Activated CD4-positive, alpha-beta T cell treated with anti-CD3 and anti-CD28 coated beads for 24 hours (primary cell): ENCODE results near the gene OR52N4.
"Not testable (repeated sequence)": the region's sequence is repeated elsewhere in the genome, so short reads cannot be mapped to it uniquely, and the experiment has no call there.

Experiments
- DNase-seq, 2 donors: peaks; one replicate each; pipeline ENCODE4 v3.0.0-alpha.2; 2020; ENCODE audit warnings: low read depth in 2 of 2

The OR52N4 gene

DNA sequence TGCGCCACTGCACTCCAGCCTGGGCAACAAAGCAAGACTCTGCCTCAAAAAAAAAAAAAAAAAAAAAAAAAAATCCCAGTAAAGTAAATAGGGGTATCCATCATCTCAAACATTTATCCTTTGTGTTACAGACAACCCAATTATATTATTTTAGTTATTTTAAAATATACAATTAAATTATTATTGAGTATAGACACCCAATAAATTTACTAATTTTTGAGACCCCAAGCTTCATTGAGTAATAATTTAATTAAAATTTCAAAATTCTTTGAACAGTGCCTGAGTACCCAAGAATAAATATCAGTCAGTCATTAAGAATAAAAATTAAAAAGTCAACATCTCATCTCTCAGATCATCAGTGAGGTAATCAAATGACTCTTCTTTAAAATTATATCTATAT is at the start of gene OR52N4:
TSS of gene OR52N4 (plus strand) at position 301 of the 400 bp plus-strand sequence. CDS start 498 bp downstream, outside the sequence.
- DNase-seq: no peak

DNA sequence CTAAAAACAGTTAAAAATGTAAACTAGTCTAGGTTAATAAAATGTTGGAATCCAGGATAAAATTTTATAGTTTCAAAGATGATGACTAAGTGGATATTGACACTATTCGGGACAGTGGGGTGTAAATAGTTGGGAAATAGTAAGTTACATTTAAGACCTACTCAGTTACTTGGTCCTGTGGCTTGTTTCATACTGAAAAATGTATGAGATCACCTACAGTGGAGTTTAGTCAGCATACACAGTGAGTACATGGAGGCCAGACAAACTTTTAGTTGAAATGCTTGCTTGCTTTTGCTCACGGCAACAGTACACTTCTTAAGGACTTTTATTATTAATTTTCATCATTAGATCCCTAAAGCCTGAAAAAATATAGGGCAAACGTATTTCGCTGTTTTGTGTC is 48.4 kb upstream of the OR52N4 start:
- DNase-seq: no peak

DNA sequence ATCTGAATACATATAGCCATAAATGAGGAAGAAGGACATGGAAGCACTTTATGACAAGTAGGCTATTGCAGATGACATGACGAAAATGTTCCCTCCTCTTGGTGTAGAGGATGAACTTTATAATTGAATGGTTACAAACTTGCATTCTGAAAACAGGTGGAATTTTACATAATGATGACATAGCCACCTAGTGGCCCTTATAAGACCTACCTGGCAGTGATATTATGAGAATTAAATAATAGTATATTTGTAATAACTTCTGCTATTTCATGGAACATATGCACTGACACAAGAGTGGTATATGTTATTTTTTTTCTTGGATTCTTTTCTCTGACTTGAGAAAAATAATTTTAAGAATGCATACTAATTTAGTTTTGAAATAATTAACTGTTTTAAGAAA is 41.5 kb upstream of the OR52N4 start:
- DNase-seq: no peak

DNA sequence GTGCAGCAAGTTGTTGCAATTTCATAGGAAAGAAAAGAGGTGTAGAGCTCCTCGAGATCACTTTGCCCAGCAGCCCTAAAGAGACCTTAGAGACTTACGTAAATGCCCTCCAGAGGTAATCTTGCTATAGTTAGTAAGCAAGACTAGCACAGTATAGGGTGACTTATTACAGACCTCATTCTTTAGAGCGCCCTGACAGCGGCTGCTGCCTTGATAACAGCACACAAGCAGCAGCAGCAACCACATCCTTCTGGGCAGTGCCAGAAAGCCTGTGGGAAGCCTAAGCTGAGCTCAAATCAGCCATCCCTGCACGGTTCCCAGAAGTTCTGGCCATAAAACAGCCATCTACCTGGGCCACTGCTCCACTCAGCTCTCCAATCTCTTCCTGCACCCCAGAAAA is 40.3 kb upstream of the OR52N4 start:
- DNase-seq: no peak

DNA sequence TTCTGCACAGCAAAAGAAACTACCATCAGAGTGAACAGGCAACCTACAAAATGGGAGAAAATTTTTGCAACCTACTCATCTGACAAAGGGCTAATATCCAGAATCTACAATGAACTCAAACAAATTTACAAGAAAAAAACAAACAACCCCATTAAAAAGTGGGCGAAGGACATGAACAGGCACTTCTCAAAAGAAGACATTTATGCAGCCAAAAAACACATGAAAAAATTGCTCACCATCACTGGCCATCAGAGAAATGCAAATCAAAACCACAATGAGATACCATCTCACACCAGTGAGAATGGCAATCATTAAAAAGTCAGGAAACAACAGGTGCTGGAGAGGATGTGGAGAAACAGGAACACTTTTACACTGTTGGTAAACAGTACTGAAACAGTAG is 37.5 kb upstream of the OR52N4 start:
- not testable (repeated sequence) for DNase-seq

DNA sequence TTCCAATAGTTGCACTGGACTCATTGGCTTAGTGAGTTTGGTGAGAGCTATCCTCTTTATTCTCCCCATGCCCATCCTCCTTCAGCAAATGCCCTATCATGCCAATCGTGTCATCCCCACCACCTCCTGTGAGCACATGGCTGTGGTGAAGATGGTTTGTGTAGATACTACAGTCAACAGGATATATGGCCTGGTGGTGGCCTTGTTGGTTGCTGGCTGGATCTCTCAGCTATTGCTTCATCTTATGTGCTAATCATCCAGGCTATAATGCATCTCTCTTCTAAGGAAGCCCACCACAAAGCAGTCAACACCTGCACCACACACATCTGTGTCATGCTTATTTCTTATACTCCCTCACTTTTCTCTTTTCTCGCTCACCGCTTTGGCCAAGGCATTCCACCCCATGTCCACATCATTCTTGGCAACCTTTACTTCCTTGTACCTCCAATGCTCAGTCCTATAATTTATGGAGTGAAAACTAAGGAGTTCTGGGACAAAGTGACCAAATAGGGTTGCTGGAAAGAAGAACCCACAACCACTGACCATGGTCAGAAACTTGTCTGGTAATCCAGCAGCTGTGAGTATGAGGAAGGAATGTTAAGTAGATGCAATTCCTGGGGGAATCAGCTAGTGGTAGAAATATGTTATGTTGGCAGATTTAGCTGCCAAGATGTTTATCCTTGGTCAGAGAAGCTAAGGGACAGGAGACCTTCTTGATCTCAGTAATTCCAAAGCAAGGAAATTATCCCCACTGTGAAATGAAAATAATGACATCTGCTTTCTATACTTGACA is 34.1 kb upstream of the OR52N4 start:
- no peak for DNase-seq

DNA sequence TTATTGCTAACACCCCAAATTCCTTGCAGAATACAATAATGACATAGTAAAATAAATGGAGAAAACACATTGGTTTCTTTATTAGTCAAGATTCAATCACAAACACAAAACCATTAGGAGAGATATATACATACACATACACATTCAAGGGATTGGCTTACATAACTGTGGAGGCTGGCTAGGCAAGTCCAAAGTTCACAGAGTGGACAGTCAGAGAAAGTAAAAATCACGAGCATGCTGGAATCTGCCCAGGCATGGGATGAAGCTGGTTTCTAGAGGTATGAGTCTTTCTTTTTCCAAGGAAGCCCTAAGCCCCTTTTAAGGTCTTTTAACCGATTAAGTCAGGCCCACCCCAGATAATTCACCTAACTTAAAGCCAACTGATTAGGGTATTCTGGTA is 31.4 kb upstream of the OR52N4 start:
- DNase-seq: no peak

DNA sequence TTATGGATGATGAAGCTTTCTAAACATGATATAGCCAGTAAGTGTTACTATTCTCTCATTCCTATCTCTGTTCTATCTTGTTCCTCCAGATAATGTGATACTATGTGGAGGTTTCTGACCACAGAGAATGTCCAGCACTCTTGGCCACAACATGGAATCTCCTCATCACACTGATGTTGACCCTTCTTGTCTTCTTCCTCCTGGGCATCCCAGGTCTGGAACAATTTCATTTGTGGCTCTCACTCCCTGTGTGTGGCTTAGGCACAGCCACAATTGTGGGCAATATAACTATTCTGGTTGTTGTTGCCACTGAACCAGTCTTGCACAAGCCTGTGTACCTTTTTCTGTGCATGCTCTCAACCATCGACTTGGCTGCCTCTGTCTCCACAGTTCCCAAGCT is 27.7 kb upstream of the OR52N4 start:
- no peak for DNase-seq

DNA sequence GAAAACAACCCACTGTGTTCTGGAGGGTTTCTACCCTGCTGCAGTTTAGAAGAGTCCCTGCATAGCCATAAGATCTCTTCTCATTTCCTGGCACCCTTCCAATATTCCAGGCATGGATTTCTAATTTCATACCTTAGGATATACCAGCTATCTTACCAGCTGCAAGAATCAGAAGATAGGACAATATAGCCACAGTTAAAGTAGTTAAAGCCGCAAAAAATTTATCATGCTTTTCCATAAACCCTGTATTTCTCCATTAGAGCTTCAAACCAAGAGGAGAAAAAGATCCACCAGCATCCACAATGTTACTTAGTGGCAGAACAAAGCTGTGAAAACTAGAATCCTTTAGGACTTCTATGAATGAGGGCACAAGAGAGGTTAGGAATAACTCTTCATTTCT is 26.4 kb upstream of the OR52N4 start:
- no peak for DNase-seq

DNA sequence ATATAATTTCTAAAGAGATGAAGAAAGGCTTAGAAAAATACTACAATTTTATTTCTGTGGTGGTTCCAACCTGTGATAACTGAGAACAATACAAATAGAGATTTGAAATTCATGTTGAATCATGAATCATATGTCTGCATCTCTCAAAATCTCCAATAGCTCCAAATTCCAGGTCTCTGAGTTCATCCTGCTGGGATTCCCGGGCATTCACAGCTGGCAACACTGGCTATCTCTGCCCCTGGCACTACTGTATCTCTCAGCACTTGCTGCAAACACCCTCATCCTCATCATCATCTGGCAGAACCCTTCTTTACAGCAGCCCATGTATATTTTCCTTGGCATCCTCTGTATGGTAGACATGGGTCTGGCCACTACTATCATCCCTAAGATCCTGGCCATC is 17.6 kb upstream of the OR52N4 start, which contains the start of gene OR56B1:
TSS of gene OR56B1 (plus strand) at position 53 of the 400 bp plus-strand sequence. CDS start at position 122, 69 bp downstream.
- DNase-seq: no peak

DNA sequence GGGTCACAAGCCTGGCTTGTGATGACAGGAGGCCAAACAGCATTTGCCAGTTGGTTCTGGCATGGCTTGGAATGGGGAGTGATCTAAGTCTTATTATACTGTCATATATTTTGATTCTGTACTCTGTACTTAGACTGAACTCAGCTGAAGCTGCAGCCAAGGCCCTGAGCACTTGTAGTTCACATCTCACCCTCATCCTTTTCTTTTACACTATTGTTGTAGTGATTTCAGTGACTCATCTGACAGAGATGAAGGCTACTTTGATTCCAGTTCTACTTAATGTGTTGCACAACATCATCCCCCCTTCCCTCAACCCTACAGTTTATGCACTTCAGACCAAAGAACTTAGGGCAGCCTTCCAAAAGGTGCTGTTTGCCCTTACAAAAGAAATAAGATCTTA is 17.0 kb upstream of the OR52N4 start:
- no peak for DNase-seq

DNA sequence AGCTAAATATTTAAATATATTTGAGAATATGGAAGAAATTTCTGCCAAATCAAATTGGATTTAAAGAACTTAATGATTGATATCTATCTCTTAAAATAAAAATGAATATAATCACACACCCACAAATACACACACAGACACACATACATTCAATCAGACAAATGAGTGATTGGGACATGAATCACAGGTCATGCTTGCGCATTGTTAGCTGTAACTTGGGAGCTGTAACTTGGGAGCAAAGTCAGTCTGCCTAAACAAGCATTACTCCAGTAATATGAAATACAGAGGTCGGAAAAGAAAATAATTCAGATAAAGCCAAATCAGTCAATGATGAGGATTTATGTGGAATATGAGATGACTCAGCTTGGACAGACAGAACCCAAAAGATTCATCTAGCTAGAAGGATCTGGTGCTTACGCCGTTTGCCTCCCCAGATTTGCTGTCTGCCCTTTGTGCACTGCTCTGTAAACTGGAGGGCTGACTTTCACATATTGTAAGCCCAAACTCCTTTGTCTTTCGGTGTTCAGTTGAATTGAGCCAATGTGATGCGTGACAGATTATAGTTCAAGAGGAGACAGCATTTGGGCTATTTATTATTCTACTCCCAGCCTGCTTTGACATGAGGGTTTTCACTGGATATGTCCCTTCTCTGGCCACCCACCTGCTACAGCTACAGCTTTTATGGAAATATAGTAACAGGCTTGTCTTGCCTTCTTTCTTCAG is 16.2 kb upstream of the OR52N4 start:
- no peak for DNase-seq

DNA sequence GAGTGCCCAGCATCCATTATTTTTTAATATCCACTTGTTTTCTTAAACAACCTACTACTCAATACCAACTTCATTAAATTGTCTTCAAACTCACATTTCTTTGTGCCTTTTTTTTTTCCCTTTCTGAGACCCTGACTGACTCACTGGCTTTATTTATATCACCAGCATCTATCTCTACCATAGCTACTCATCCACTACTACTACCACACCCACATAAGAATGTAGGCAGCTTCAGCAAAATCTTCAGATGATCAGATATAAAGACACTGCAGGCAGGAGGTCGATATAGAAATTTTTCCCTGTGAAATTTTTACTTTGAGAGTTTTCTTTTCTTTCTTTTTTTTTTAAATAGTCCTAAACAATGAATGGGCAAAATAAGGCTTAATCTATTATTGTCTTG is 15.6 kb upstream of the OR52N4 start:
- DNase-seq: no peak

DNA sequence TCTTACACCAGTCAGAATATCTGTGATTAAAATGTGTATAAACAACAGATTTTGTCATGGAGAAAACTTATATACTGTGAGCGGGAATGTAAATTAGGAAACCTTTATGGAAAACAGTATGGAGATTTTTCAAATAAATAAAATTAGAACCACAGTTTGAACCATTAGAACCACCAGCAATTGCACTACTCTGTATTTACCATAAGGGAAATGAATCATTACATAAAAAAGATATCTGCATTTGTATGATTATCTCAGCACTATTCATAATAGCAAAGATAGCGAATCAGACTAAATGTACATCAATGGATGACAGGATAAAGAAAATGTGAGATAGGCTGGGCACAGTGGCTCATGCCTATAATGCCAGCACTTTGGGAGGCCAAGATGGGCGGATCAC is 7.4 kb upstream of the OR52N4 start:
- no peak for DNase-seq

DNA sequence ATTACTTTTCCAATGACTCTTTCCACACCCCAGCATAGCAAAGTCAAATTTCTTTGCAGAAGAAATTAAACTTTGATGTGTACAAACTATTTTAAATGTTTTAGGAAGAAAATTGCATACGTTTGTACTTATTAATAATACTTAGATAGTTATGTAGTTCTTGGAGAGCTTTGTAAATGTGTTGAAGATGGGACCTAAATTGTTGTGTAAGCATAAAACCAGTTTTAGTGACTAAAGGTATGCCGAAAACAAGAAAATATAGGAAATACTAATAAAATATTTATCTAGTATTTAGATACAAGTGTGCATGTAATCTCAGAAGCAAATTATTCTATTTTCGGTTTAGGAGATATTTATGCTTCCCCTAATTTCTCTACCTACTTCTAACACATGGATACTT is 4.2 kb upstream of the OR52N4 start:
- no peak for DNase-seq

DNA sequence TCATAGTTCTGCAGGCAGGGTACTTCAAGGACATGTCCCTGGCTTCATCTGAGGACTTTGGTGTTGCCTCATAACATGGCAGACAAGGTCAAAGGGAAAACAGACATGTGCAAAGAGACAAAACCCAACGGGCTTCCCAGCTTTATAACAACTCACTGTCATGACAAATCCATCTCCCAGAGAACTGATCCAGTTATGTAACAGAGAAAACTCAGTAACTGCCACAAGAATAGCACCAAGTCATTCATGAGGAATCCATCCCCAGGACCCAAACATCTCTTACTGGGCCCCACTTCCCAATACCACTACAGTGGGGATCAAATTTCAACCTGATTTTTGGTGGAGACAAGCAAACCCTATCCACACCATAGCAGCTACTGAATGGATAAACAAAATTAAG is 13.0 kb downstream of the OR52N4 start:
- no peak for DNase-seq

DNA sequence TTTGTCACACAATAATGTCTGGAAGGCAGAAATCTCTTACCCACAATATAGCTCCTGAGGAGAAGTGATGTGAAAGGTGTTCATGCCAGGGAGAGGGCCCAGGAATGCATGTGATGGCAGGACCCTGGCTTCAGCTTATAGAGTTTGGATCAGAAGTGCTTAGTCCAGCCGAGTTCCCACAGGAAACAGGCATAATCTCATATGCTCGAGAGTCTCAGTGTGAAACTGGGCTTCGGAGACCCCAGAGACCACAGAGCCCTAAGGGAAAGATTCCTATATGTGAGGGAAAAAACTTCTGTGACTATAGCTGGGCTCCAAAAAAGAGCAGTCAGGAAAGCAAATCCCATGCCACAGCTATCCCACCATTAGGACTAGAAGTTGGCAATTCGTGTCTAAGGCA is 29.2 kb downstream of the OR52N4 start, which contains the start of gene OR52N5:
TSS of gene OR52N5 (minus strand) at position 101 of the 400 bp plus-strand sequence. CDS start 4,721 bp downstream, outside the sequence.
- no peak for DNase-seq

DNA sequence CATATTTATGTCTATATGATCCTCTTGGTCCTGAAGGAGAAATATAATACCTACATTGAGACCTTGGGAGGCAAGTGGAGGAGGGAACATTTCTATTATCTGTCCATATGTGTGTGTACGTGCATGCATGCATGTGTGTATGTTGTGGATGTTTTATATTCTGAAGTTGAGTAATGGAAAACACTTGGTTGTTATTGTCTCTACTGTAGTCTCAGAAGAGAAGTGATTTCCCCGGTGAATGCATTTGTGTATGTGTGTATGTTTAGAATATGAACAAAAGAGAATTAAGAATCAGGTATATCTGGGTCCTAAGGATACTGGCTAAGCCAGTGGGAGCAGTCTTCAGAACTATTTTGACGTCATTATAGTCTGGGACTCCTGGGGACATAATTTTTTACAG is 37.1 kb downstream of the OR52N4 start, which contains the start of gene OR52N1:
TSS of gene OR52N1 (minus strand) at position 101 of the 400 bp plus-strand sequence. CDS start 2,449 bp downstream, outside the sequence.
- no peak for DNase-seq

DNA sequence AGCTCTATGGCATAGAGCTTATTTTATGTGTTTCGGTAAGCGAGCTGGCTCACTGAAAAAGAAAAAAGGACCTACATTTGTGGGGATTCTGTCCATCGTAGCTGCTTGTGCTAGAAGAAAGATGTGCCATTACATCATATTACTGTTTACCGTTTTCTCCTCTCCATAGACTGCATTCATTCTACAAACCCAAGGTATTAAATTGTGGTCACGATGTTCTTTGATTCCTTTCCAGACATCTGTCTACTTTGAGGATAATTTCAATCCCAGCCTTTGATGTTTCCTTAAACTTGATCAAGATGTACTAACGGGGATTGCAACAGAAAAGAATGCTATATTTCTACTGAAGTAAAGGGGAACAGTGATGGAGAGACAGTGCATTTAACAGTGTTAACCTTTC is 42.5 kb downstream of the OR52N4 start:
- no peak for DNase-seq

DNA sequence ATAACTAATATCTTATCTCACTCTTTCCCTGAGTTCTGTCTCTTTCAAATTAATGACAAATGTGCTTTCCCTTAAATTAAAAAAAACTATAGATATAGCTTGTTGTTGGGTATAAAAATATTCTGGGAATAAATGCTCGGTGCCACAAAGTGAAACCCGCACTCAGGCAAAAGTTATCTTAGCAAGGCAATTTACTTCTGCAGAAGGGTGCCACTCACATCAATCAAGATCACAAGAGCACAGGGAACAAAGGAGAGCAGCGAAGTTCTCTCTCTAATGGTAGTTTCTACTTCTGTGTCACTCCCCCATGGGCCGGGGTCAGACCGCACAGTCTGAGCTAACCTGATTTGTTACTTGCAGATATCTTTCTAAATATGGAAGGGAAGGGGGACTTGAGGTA is 49.9 kb downstream of the OR52N4 start:
- no peak for DNase-seq
